NCI-H1105 (cell line): ENCODE measurements around the gene AK2.
"Not testable (repeated sequence)": the region's sequence is repeated elsewhere in the genome, so short reads cannot be mapped to it uniquely, and the experiment has no call there.

ENCODE experiments used
- DNase-seq: peaks from one replicate; lab custom pipeline; 2025; lab: John Stamatoyannopoulos, UW

AK2 gene

DNA sequence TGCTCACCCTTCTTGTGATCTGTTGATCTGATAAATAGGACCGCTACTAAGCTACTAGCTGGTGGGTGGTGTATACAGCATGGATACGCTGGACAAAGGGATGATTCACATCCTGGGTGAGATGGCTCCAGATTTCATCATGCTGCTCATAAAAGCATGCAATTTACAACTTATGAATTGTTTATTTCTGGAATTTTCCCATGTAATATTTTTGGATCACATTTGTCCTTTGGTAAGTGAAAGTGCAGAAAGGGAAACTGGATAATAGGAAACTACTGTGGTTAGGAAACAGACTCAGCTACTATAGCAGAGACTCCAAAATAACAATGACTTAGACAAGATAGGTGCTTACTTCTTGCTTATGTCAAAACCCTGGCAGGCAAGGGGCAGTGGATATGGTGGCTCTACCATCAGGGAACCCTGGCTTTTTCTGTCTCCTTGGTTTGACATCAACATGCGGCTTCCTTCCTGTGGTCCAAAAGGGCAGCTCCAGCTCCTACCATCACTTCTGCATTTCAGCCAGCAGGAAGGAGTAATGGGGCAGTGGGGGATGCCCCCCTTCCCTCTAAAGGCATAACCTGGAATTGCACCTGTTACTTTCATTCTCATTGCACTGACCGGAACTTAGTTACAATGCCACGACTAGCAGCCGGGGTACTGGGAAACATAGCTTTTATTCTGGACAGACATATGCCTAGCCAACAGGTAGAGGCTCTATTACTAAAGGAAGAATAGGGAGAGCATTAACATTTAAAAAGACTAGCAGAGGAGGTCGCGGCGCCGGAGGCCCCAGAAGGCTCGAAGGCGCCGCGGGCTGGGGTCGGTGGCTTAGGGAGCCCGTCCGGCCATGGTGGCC lies 13.8 kb upstream of the AK2 start:
- DNase-seq: no peak

DNA sequence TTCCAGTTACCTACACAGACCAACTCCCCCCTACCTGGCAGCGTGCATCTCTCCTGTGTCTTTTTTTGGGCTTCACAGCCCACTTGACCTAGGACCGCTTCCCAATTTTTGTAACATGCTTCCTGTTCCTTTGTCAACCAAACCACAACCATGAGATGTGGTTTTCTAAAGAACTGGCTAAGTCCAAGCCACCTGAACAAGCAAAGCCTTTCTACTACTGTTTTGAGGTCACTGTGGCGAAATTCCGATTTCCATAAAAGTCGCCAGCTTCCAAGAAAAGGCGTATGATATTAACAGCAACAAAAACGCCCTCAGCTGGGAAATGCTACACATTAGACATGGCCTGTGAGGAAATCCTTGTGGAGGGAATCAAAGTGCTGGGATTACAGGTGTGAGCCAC lies 12.7 kb upstream of the AK2 start:
- DNase-seq: no peak

DNA sequence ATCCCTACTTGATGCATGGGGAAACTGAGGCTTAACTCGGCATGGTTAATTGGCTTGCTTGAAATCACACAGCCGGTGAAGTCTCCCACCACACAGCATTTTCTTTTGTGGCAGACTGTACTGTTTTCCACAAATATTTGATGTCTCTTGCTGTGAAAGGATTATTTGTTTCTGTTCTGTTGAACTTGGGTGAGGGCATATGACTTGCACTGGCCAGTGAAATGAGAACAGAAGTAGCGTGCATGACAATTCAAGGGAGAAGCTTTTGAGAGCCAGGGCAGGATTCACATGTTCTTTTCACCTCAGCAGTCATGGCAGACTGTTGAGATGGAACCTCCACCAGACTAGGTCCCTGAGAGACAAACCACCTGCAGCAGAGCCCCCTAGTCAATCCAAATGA lies 11.7 kb upstream of the AK2 start:
- DNase-seq: no peak

DNA sequence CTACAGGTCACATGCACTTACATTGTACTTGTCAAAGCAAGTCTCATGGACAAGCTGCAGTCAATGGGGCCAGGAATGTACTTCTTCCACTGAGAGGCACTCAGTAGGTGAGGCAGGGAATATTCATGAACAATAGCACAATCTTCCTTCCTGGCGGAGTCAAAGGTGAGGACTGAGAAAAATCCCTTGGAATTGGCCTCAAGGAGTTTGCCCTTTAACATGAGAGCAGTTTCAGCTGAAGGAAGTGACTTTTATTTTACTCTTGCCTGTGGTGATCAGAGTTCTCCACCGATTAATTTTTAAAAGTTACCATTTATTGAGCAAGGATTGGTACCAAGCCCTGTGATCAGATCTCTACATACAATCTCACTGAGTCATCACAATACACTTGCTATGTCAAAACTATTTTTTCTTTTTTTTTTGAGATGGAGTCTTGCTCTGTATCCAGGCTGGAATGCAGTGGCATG lies 11.2 kb upstream of the AK2 start:
- no peak for DNase-seq

DNA sequence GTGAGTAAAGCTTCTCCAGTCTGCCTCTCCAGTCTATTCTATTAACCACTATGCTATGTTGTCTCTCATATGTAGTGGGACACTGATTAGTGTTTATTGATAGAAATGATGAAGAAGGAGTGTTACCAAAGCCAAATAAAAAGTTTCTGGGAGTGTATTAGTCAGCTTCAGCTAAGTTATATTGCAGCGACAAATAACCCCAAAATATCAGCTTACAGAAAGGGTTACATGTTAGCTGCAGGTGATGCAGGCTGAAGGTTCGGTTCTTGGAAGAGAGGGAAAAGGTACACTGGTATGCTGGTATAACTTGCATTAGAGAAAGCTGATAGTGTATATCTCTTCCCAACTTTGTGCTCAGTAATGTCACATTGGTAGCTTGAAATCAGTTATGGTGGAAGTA lies 10.6 kb upstream of the AK2 start:
- DNase-seq: no peak

DNA sequence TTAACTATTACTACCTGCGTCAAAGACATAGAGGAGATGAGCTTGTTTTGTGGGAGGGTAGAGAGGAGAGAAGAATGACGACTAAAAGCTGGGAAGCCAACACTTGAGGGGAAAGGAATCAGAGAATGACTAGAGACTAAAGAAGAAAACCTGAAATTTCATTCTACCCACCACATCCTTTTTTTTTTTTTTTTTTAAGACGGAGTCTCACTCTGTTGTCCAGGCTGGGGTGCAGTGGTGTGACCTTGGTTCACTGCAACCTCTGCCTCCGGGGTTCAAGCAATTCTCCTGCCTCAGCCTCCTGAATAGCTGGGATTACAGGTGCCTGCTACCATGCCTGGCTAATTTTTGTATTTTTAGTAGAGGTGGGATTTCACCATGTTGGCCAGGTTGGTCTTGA lies 9.6 kb upstream of the AK2 start:
- DNase-seq: not testable (repeated sequence)

DNA sequence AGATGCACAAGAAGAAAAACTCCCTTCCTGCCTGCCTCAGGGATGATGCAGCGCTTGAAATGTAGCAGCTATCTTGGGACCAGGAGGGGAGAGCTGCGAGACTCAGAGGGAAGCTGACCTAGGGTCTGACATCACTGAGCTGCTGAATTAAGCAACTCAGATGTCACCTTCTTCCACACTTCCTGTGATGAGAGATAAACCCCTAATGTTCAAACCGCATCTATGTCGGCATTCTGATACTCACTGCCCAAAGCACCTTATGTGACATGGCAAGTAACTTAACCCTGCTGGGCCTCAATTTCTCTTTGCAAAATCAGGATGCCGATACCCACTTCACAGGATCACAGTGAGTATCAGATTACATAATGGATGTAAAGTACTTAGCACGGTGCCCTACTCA lies 9.1 kb upstream of the AK2 start:
- no peak for DNase-seq

DNA sequence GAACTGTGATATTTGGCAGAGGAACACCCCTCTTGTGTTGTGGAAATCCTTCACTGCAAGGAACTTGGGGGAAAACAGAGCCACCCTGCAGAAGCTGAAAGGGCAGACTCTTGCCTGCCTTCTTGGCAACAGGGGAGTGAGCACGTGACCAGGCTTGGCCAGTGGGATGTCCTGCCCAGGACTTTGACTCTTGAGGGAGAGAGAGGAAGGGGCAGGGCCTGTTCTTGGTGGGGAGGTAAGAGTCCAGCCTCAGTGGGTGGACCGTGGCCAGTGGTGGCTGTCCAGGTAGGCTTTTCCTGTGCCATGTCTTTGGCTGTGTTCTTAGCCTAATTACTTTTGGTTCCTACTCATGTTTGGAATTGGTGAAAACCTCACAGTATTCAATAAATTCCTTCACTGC lies 8.6 kb upstream of the AK2 start:
- DNase-seq: no peak

DNA sequence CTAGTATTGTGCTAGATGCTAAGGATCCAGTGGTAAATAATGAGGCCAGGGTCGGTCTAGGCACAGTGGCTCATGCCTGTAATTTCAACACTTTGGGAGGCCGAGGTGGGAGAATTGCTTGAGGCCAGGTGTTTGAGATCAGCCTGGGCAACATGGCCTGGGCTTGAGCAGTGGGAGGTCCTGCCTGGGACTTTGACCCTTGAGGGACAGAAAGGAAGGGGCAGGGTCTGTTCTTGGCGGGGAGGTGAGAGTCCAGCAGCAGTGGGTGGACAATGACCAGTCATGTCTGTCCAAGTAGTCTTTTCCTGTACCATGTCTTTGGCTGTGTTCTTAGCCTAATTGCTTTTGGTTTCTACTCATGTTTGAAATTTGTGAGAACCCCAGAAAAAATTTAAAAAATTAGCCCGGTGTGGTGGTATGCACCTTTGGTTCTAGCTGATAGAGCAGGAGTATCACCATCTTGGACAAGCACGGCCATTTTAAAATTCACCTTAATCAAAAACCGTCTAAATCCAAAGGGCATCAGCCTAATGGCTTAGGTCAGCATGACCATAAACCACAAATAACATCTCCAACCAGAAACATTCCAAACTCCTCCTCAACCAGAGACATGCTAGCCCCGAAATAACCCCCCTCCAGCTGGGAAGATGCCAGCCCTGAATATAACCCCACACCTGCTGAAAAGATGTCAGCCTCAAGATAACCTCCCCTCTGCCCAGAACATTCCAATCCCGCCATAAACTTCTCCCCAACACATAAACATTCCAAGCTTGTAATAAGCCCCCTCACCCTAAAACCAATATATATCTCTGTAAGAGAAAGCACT lies 6.8 kb upstream of the AK2 start:
- DNase-seq: no peak

DNA sequence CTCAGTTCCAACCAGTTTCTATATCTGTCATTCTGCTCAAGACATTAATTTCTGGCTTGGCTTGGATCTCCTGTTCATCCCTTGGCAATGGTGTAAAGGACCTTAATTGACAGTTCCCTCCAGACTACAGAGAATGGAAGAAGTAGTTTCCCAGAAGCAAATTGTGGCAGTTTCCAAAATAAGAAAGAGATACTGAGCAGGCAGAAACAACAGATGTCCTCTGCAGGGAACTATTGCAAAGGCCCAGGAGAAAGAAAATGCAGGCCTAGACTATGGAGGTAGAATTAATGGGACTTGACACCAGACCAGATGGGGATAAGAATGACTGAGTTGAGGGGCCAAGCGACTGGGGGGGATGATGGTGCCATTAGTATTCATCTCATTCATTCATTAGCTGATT lies 6.1 kb upstream of the AK2 start:
- no peak for DNase-seq

DNA sequence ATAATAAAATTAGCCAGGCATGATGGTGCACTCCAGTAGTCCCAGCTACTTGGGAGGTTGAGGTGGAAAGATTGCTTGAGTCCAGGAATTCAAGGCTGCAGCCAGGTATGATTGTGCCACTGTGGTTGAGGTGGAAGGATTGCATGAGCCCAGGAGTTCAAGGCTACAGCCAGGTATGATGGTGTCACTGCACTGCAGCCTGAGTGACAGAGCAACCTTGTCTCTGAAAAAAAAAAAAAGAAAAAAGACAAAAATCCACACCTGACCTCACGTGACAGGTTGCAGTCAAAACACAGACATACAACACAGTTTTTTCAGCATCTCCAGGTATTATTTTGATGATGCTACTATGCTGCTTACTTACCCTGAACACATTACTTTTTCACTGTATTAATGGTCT lies 4.3 kb upstream of the AK2 start:
- DNase-seq: no peak

DNA sequence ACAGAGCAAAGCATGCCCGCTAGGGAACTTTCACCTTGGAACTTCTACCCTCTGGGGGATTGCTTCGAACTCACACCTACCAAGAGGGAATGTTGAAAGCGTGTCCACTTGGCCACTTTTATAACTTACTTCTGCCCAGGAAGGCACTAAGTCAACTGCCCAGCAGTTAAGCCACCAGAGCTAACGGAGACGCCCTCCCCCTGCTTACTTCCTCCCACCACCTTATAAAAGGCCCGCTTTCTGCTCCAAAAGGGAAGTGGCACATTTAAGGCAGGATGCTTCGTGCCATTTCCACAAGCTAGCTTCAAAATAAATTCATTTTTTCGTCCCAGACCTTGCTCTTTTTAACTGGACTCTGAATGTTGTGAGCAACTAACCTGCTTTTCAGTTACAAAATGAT lies 3.2 kb upstream of the AK2 start:
- DNase-seq: no peak

DNA sequence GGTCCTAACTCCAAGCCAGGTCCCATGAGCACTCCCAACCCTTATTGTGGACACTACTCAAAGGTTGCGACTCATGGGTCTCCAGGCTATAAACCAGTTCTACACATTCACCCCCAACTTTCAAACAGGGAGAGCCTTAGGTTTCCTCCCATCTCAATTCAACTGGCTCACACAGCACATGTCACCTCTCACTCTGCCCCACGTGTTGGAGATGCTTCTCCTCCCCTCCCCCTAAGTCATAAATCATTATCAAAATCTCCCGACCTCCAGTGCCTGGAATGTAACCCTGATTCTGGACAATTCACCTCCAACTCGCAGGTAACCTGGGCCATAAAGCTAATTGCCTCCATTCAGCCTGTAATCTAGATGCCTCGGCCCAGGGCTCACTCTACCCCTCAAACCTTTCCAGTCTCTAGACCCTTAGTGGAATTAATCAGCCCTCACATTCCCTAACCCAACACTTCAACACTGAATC lies 595 bp downstream of the AK2 start:
- no peak for DNase-seq

DNA sequence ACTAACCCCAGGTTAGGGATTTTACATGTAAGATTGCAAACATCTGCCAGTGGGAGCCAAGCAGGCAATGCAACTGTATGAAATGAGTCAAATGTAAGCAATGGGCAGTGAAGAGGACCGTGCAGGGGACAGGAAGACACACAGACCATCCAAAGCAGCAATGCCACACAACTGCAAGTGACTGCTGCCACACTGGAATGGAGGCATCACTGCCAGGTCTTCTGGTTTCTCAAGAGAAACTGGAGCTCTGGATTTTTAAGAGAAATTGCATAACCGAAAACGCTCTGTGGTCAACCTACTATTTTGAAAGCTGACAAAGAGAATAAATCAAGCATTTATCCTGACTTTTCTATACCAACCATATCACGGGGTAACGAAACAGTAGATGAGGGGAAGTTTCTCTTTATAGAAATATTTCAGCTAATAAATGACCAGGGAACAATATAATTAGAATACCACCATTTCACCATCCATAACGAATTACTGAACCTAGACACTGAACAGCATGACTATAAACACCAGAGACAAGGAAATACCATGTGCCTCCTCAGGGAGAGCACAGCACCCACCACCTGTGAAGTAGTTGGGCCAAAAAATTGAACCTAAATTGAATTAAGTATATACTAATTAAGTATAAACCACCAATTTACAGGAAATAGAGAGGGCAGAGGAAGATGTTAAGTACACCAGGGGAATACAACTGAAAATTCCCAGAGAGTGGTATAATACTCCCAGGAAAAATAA lies 4.4 kb downstream of the AK2 start:
- DNase-seq: no peak

DNA sequence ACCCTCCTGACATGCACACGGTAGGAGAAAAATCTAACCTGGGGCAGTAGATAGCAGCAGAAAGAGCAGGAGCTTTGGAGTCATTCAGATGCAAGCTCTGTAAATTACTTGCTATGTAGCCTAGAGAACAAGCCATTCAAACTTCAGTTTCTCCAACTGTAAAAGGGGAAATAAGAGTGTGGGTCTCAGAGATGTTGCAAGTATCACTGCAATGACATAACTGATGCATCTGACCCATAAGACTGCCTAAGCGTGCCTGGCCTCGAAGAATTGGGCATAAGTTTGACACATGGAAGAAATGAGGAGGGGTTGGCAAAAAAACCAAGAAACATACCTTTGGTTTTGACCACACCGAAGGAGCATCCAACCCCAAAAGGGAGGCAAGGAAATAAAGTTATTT lies 5.2 kb downstream of the AK2 start:
- DNase-seq: no peak

DNA sequence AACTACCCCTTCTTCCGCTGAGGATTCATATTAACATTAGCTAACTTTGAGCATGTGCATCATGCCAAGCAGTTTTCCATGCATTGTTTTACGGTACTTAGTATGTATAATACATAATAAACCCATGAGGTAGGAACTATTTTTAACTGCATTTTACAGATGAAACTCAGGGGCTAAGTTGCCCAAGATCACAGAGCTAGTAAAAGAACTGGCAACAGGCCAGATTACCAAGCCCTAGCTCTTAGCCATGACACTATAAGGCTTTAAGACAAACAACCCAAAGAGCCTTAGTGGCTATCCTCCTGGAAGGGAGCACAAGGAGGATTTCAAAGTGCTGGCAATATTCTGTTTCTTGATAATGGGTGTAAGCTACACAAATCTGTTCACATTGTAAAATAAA lies 6.1 kb downstream of the AK2 start:
- DNase-seq: no peak

DNA sequence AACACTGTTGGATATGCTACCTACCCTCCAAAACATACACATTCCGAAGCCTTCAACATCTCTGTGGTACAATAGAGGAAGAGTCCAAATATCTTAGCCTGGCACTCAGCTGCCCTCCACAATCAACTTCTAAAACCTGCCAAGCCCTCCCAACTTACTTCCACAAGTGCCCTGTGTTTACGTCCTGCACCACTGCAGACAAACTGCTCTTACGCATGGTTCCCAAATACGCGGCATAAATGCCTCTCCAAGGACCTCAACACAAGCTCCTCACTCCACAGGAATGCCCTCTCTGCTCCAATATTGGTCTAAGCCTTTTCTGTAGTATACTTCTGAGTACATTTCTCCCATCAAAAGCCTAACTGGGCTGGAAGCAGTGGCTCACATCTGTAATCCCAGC lies 6.8 kb downstream of the AK2 start:
- no peak for DNase-seq

DNA sequence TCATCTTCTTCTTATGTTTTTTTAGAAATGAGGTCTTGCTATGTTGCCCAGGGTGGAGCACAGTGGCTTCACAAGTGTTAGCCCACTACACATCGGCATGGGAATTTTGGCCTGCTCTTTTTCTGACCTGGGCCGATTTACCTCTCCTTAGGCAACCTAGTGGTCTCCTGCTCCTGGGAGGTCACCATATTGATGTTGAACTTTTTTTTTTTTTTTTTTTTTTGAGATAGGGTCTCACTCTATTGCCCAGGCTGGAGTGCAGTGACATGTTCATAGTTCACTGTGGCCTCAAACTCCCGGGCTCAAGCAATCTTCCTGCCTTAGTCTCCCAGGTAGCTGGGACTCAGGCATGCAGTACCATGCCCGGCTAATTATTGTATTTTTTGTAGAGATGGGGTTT lies 7.5 kb downstream of the AK2 start:
- DNase-seq: no peak

DNA sequence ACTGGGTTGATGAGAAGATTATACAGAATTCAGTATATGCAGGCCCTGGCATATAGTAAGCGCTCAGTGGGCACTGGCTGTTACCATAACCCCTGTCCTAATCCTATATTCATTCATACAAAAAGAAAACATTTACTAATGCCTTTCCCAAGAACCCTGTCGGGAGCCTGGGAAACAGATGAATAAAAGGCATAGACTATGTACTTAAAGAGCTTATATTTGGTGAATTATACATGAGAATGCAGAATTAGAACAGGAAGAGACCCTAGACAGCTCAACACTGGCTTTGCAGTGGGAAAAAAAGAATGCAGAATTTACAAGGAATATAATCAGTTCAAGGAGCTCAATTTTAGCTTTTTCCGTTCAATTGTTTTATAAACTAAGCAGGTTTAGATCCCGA lies 10.9 kb downstream of the AK2 start:
- no peak for DNase-seq

DNA sequence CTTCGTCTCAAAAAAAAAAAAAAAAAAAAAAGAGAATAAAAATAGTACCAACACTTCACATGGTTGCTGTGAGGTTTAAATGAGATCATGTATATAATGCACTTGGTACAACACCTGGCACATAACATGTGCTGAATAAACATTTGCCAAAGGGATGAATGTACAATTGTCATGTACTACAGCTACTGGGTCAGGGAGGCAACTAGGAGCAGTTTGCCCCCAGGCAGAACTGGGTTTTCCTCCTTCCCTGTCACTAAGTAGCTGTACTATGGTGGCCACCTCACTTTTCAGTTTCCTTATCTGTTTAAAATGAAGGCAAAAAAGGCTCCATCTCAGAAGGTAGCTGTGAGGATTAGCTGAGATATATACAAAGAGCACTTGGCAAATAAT lies 11.5 kb downstream of the AK2 start:
- no peak for DNase-seq

DNA sequence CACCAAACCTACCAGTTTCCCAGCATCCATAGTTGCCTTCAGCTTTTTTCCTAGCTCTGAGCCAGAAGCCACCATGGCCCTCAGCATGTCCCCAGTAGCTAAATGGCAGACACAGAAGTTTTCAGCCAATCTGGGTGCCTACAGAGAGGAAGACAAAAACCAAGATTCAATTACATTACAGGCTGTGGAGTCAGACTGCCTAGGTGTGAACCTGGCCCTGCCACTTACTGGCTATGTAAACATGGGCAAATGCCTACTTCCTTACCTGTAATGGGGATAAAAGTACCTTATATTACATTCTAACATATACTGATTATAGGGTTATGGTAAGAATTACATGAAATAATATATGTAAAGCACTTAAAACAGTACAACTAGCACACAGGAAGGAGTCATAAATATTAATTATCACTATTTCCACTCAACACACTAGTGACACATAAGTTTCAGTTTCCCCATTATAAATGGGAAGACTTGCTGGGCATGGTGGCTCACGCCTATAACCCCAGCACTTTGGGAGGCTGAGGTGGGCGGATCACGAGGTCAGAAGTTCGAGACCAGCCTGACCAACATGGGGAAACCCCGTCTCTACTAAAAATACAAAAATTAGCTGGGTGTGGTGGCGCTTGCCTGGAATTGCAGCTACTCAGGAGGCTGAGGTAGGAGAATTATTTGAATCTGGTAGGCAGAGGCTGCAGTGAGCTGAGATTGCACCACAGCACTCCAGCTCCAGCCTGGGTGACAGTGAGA lies 12.1 kb downstream of the AK2 start:
- DNase-seq: not testable (repeated sequence)

DNA sequence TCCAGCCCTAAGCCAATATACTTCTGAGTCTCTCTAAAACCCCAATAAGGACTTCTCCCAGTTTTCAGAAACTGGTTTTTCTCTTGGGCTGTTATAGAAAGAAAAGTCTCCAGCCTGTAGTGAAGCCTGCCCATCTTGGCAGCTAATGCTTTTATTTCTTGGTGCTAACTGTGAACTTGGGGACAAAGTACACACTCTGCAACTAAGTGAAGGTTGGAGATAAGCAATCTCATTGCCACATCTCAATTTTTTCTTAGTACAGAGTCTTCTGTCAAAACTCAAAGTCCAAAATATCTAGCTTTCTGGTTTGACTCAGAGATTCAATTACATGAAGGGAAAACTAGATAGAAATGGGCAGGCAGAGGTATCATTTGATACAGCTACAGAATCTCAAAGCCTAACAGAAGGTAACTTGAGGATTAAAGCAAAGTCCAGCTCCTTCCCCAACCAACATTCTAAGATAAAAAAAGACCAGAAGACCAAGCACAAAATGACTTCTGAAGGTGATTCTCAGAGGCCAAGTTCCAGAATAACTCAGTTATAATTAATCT lies 14.0 kb downstream of the AK2 start:
- DNase-seq: no peak
